HCT116 (cell line): ENCODE results near the gene CGAS. TPM values are rescaled to one million over a fixed set of nuclear protein-coding genes. Genes with fewer than 3 reads are reported as not detected.
A peak's percentile ranks its signal among the peaks of the same experiment; 100 is the strongest.
"Not testable (repeated sequence)": the region's sequence is repeated elsewhere in the genome, so short reads cannot be mapped to it uniquely, and the experiment has no call there.

Experiments
- ATAC-seq: fragments of 200-7000 bp; cut with Tn5 transposase; 2 replicates; pipeline ENCODE4 v1.9.1; 2020; ENCODE audit warnings: mild to moderate bottlenecking, moderate library complexity
- BruUV-seq: library from RNA; stranded (reverse); fragments of 400-500 nt; replicated peaks from 2 replicates; lab custom pipeline; 2021; lab: Mats Ljungman, UMichigan
- CTCF ChIA-PET: fragments of 300-600 bp; sonication (Branson Sonifier 250); formaldehyde crosslinking; loops from one replicate; lab custom pipeline; 2021; ENCODE audit warnings: antibody characterized with exemption; lab: Charles Lee
- POLR2A ChIA-PET: fragments of 300-600, 350-600 bp; sonication (Branson Sonifier 250); formaldehyde crosslinking; loops from one replicate; lab custom pipeline; 2021; ENCODE audit warnings: antibody characterized with exemption; lab: Charles Lee
- RAD21 ChIA-PET, 2 experiments: fragments of 300-600 bp; sonication (Branson Sonifier 250); formaldehyde crosslinking; loops; one replicate each; lab custom pipeline; 2023; ENCODE audit warnings: low total read pairs in 2 of 2; ENCODE audit not compliant: uncharacterized antibody in 2 of 2, unreplicated experiment in 2 of 2, low non-redundant PET in 1 of 2; lab: Charles Lee
- DNase-seq: peaks from one replicate; pipeline ENCODE4 v3.0.0-alpha.2; 2010; ENCODE audit warnings: low read depth, low spot score
- H2AFZ ChIP-seq: fragments of 200-600 bp; shearing (Covaris generic), sonication (generic); 2 replicates; pipeline ENCODE4 v1.6.1; 2017; ENCODE audit warnings: low read depth, mixed run types, mixed read lengths, antibody characterized with exemption, low read length; ENCODE audit not compliant: poor library complexity, severe bottlenecking
- H3K27ac ChIP-seq: 2 replicates; pipeline ENCODE4 v1.5.1; 2012; ENCODE audit warnings: low read depth, low read length
- H3K27me3 ChIP-seq: fragments of 200-600 bp; sonication (generic); 2 replicates; pipeline ENCODE4 v1.6.1; 2016; ENCODE audit warnings: mixed run types, low read length, mixed read lengths; ENCODE audit not compliant: insufficient read depth
- H3K36me3 ChIP-seq, 2 experiments: fragments of 200-500 bp in 1 of 2; fragments of 200-600 bp in 1 of 2; sonication (Bioruptor generic) in 1 of 2; sonication (generic) in 1 of 2; 2 replicates each; pipeline versions ENCODE4 v1.5.1 to v1.6.1; 2014 to 2016; ENCODE audit warnings: low read length in 2 of 2, inconsistent platforms in 1 of 2, mixed read lengths in 1 of 2, mixed run types in 1 of 2; ENCODE audit not compliant: insufficient read depth in 2 of 2, control insufficient read depth in 1 of 2
- H3K4me1 ChIP-seq, 2 experiments: fragments of 200-600 bp in 1 of 2; sonication (generic) in 1 of 2; 2 replicates each; pipeline versions ENCODE4 v1.5.1 to v1.6.1; 2012 to 2017; ENCODE audit warnings: low read length in 2 of 2, inconsistent platforms in 1 of 2, mild to moderate bottlenecking in 1 of 2, mixed read lengths in 1 of 2, mixed run types in 1 of 2, moderate library complexity in 1 of 2; ENCODE audit not compliant: insufficient read depth in 2 of 2, control insufficient read depth in 1 of 2
- H3K4me2 ChIP-seq: fragments of 200-600 bp; sonication (generic); 2 replicates; pipeline ENCODE4 v1.6.1; 2017; ENCODE audit warnings: mixed run types, low read length, mixed read lengths
- H3K4me3 ChIP-seq, 2 experiments: fragments of 200-600 bp in 1 of 2; sonication (generic) in 1 of 2; replicated peaks in 1 of 2; 2 replicates each; pipeline ENCODE4 v1.5.1; 2011 to 2016; ENCODE audit warnings: low read length in 2 of 2, control low read depth in 1 of 2, low read depth in 1 of 2, mild to moderate bottlenecking in 1 of 2, mixed read lengths in 1 of 2, mixed run types in 1 of 2
- H3K79me2 ChIP-seq: fragments of 200-600 bp; sonication (generic); 2 replicates; pipeline ENCODE4 v1.6.1; 2017; ENCODE audit warnings: mild to moderate bottlenecking, mixed run types, low read length, moderate library complexity, mixed read lengths; ENCODE audit not compliant: insufficient read depth
- H3K9ac ChIP-seq: fragments of 200-600 bp; sonication (generic); 2 replicates; pipeline ENCODE4 v1.6.1; 2016; ENCODE audit warnings: low read length, mixed read lengths
- H3K9me2 ChIP-seq: fragments of 200-600 bp; sonication (generic), shearing (Covaris generic); 2 replicates; pipeline ENCODE4 v1.6.1; 2017; ENCODE audit warnings: mixed run types, mild to moderate bottlenecking, moderate library complexity; ENCODE audit not compliant: insufficient read depth
- H3K9me3 ChIP-seq, 2 experiments: fragments of 200-500 bp in 1 of 2; fragments of 200-600 bp in 1 of 2; sonication (Bioruptor generic) in 1 of 2; sonication (generic) in 1 of 2; 2 replicates each; pipeline ENCODE4 v1.6.1; 2014 to 2017; ENCODE audit warnings: low read length in 2 of 2, mixed read lengths in 2 of 2, inconsistent platforms in 1 of 2, low read depth in 1 of 2, mild to moderate bottlenecking in 1 of 2, mixed run types in 1 of 2, moderate library complexity in 1 of 2; ENCODE audit not compliant: control insufficient read depth in 1 of 2, insufficient read depth in 1 of 2
- H4K20me1 ChIP-seq: fragments of 200-600 bp; sonication (generic), shearing (Covaris generic); 2 replicates; pipeline ENCODE4 v1.6.1; 2017; ENCODE audit warnings: mixed run types, mild to moderate bottlenecking, moderate library complexity; ENCODE audit not compliant: insufficient read depth
- ATF3 ChIP-seq: IDR thresholded peaks from 2 replicates; pipeline ENCODE4 v1.6.1; 2012
- CTCF ChIP-seq, 3 experiments: fragments of 200-600 bp in 1 of 3; sonication (generic) in 1 of 3; IDR thresholded peaks in 2 of 3; conservative IDR thresholded peaks in 1 of 3; 2 replicates each; pipeline ENCODE4 v1.5.1; 2012 to 2017; ENCODE audit warnings: low read depth in 2 of 3, low read length in 2 of 3, antibody characterized with exemption in 1 of 3, borderline replicate concordance in 1 of 3, control low read depth in 1 of 3, mild to moderate bottlenecking in 1 of 3, mixed read lengths in 1 of 3, mixed run types in 1 of 3, moderate library complexity in 1 of 3; ENCODE audit not compliant: insufficient read depth in 1 of 3
- EGR1 ChIP-seq: IDR thresholded peaks from 2 replicates; pipeline ENCODE4 v1.6.1; 2012; ENCODE audit warnings: low read depth
- ELF1 ChIP-seq: IDR thresholded peaks from 2 replicates; pipeline ENCODE4 v1.6.1; 2012; ENCODE audit warnings: low read depth, borderline replicate concordance
- EZH2 ChIP-seq: fragments of 200-600 bp; sonication (generic); IDR thresholded peaks from 2 replicates; pipeline ENCODE4 v1.6.1; 2017; ENCODE audit warnings: antibody characterized with exemption, mixed run types
- FOSL1 ChIP-seq: IDR thresholded peaks from 2 replicates; pipeline ENCODE4 v1.6.1; 2012; ENCODE audit warnings: low read depth
- JUND ChIP-seq: IDR thresholded peaks from 2 replicates; pipeline ENCODE4 v1.6.1; 2012
- POLR2A ChIP-seq: IDR thresholded peaks from 2 replicates; pipeline ENCODE4 v1.7.0; 2011; ENCODE audit warnings: borderline replicate concordance; ENCODE audit not compliant: insufficient read depth, insufficient read length; ENCODE audit errors: extremely low read depth
- RAD21 ChIP-seq: IDR thresholded peaks from 2 replicates; pipeline ENCODE4 v1.6.1; 2012; ENCODE audit warnings: low read depth, mild to moderate bottlenecking
- SP1 ChIP-seq: IDR thresholded peaks from 2 replicates; pipeline ENCODE4 v1.6.1; 2012; ENCODE audit warnings: low read depth
- ZNF274 ChIP-seq: fragments of 200-500 bp; sonication (Bioruptor generic); IDR thresholded peaks from 2 replicates; pipeline ENCODE4 v1.6.1; 2014; ENCODE audit warnings: mild to moderate bottlenecking, low read depth, low read length, inconsistent platforms
- intact Hi-C: fragments of 100-400 bp; cut with micrococcal nuclease; formaldehyde crosslinking; loops from 2 replicates; pipeline ENCODE4 v1.10.0; 2022
- total RNA-seq: library from RNA; stranded (reverse); gene quantifications from one replicate; pipeline ENCODE4 v1.2.1, GENCODE V29; 2021; ENCODE audit not compliant: unreplicated experiment

The CGAS gene
- total RNA-seq, 1 experiment from 2014 or later, result 0.27 TPM

- TF ChIP-seq ZNF274 (no peak), ELF1 (no peak), POLR2A (no peak), RAD21 (no peak), EGR1 (no peak), EZH2 (no peak)
These were observed 63.7 kb downstream of the CGAS start (continued) for GRCh38 chr6:73388433-73388799.

- BruUV-seq, result no TSS peak
- peak; percentile 76 for ATAC-seq
- no peaks in the 10 kb centered on the region for H3K27me3 ChIP-seq
- CTCF ChIA-PET, result no interaction called here
- H3K4me2 ChIP-seq, result peak overlapping the region; percentile 21; the same call in 1 of the 2 replicates
- no peaks in the 10 kb centered on the region for H4K20me1 ChIP-seq
- intact Hi-C loops, result no loop called here
- no peaks in the 10 kb centered on the region for H3K9me3 ChIP-seq
- no peak overlapping the region for H3K4me3 ChIP-seq
- RAD21 ChIA-PET, result no interaction called here
- H3K4me1 ChIP-seq, result peaks cover 4 to 8% of the 10 kb centered on the region in 2 experiments; a peak in 2 of 4 replicates
- H3K79me2 ChIP-seq, result no peaks in the 10 kb centered on the region
- no peak overlapping the region for H3K9ac ChIP-seq
- no peak overlapping the region for H3K27ac ChIP-seq
- TF ChIP-seq CTCF (IDR thresholded peaks at IDR 0.05 in 2 of 3, conservative IDR thresholded peaks at IDR 0.05 in 1 of 3; ENCODE audit: borderline replicate concordance in 1 of 3, insufficient read depth in 1 of 3, low read depth in 2 of 3, low read length in 2 of 3) (0 out of 6 replicates have a peak, but pooled peaks of 1 of the 3 experiments have one; percentile 2), POLR2A (no peak), SP1 (no peak), ATF3 (no peak), FOSL1 (no peak), JUND (no peak)
- TF ChIP-seq, all 23 proteins: peak for 1
- peak; percentile 15 for DNase-seq
- no peaks in the 10 kb centered on the region for H3K9me2 ChIP-seq
- POLR2A ChIA-PET, result no interaction called here
- no peak overlapping the region for H2AFZ ChIP-seq
- no peaks in the 10 kb centered on the region for H3K36me3 ChIP-seq
These were observed 69.5 kb downstream of the CGAS start for GRCh38 chr6:73382462-73383113.

GRCh38 chr6:73381531-73381930 is 70.6 kb downstream of the CGAS start:
- POLR2A ChIA-PET, BruUV-seq, CTCF ChIA-PET: not testable (repeated sequence)

More at GRCh38 chr6:73381531-73381930, 70.6 kb downstream of the CGAS start:
- intact Hi-C loops, H3K4me1 ChIP-seq, H3K9ac ChIP-seq, DNase-seq, H3K36me3 ChIP-seq, ATAC-seq, H3K9me2 ChIP-seq, H3K4me2 ChIP-seq, H3K4me3 ChIP-seq, H3K27ac ChIP-seq, H3K27me3 ChIP-seq, H3K9me3 ChIP-seq, RAD21 ChIA-PET, H3K79me2 ChIP-seq, H4K20me1 ChIP-seq: not testable (repeated sequence)
- peak overlapping the region; percentile 35 for H2AFZ ChIP-seq
